Omental fat pad (tissue), 4 donors: Measurements from ENCODE around the gene SIRPG. TPM values are rescaled to one million over a fixed set of nuclear protein-coding genes. Genes with fewer than 3 reads are reported as not detected.

ENCODE experiments used
- ATAC-seq: fragments of 150-250 bp; one replicate; pipeline ENCODE4 v1.9.1; 2016; ENCODE audit warnings: mild to moderate bottlenecking, moderate library complexity; ENCODE audit not compliant: low FRiP score
- DNase-seq: peaks from one replicate; pipeline ENCODE4 v3.0.0-alpha.2; 2019; ENCODE audit warnings: low spot score
- CTCF ChIP-seq, 3 donors: fragments of 450-650 bp; IDR thresholded peaks; one replicate each; pipeline ENCODE4 v1.5.1; 2016 to 2017; ENCODE audit warnings: antibody characterized with exemption in 3 of 3, mild to moderate bottlenecking in 3 of 3, moderate library complexity in 2 of 3
- total RNA-seq, 4 donors: library from RNA; depleted of rRNA; stranded (reverse); fragments of >200 nt; gene quantifications; one replicate each; pipeline ENCODE4 v1.1.0, GENCODE V29; 2016

The SIRPG gene
- total RNA-seq, 4 donors from 2014 or later, result not detected

- ATAC-seq, result no peak
- DNase-seq, result no peak
- TF ChIP-seq CTCF (IDR thresholded peaks at IDR 0.05), result no peak
These were observed 20.4 kb downstream of the SIRPG start for GRCh38 chr20:1637226-1637625.

GRCh38 chr20:1636621-1637020, 21.0 kb downstream of the SIRPG start:
- ATAC-seq (no peak), DNase-seq (no peak)
- no peak for TF ChIP-seq CTCF (IDR thresholded peaks at IDR 0.05)

GRCh38 chr20:1635291-1635979, 22.1 kb downstream of the SIRPG start:
- ATAC-seq (no peak), DNase-seq (no peak)
- no peak for TF ChIP-seq CTCF (IDR thresholded peaks at IDR 0.05)

GRCh38 chr20:1633535-1633934, 24.0 kb downstream of the SIRPG start:
- TF ChIP-seq CTCF (IDR thresholded peaks at IDR 0.05), result no peak
- no peak for DNase-seq
- ATAC-seq, result no peak

- no peak for DNase-seq
- TF ChIP-seq CTCF (IDR thresholded peaks at IDR 0.05), result no peak
These were observed 25.4 kb downstream of the SIRPG start for GRCh38 chr20:1632178-1632577.

GRCh38 chr20:1631309-1632151, 26.0 kb downstream of the SIRPG start:
- peak; percentile 79 for ATAC-seq
- TF ChIP-seq CTCF (IDR thresholded peaks at IDR 0.05), result no peak
- DNase-seq, result no peak

More at GRCh38 chr20:1632178-1632577, 25.4 kb downstream of the SIRPG start:
- peak; percentile 57 for ATAC-seq
